ENCODE measurements around the gene STIM1. TPM values are rescaled to one million over a fixed set of nuclear protein-coding genes. Genes with fewer than 3 reads are reported as not detected.
"Not testable (repeated sequence)": the region's sequence is repeated elsewhere in the genome, so short reads cannot be mapped to it uniquely, and the experiment has no call there.

The STIM1 gene
- total RNA-seq, 1 donor from 2014 or later: 46.9 TPM

- Mint-ChIP-seq H3K4me3 (ENCODE audit: unreplicated experiment) (peak overlapping the region; percentile 99), H3K27ac (ENCODE audit: unreplicated experiment) (no peak overlapping the region), H3K4me1 (ENCODE audit: unreplicated experiment) (peaks cover 52% of the 10 kb centered on the region), H3K36me3 (ENCODE audit: unreplicated experiment) (no peaks in the 10 kb centered on the region), H3K27me3 (ENCODE audit: unreplicated experiment) (no peaks in the 10 kb centered on the region), H3K9me3 (ENCODE audit: unreplicated experiment) (no peaks in the 10 kb centered on the region)
- TF ChIP-seq, protein P1, sequence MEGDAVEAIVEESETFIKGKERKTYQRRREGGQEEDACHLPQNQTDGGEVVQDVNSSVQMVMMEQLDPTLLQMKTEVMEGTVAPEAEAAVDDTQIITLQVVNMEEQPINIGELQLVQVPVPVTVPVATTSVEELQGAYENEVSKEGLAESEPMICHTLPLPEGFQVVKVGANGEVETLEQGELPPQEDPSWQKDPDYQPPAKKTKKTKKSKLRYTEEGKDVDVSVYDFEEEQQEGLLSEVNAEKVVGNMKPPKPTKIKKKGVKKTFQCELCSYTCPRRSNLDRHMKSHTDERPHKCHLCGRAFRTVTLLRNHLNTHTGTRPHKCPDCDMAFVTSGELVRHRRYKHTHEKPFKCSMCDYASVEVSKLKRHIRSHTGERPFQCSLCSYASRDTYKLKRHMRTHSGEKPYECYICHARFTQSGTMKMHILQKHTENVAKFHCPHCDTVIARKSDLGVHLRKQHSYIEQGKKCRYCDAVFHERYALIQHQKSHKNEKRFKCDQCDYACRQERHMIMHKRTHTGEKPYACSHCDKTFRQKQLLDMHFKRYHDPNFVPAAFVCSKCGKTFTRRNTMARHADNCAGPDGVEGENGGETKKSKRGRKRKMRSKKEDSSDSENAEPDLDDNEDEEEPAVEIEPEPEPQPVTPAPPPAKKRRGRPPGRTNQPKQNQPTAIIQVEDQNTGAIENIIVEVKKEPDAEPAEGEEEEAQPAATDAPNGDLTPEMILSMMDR (IDR thresholded peaks at IDR 0.05): no peak
- DNase-seq (ENCODE audit: extremely low spot score, unreplicated experiment): no peak
Measured at GRCh38 chr11:3856856-3857553, 1.5 kb downstream of the STIM1 start.

- no peak overlapping the region for H3K27ac Mint-ChIP-seq (ENCODE audit: unreplicated experiment)
- DNase-seq (ENCODE audit: extremely low spot score, unreplicated experiment): no peak
- H3K36me3 Mint-ChIP-seq (ENCODE audit: unreplicated experiment): no peaks in the 10 kb centered on the region
- no peaks in the 10 kb centered on the region for H3K9me3 Mint-ChIP-seq (ENCODE audit: unreplicated experiment)
- H3K4me1 Mint-ChIP-seq (ENCODE audit: unreplicated experiment): peaks cover 52% of the 10 kb centered on the region
- TF ChIP-seq, protein P1 (IDR thresholded peaks at IDR 0.05): no peak
- H3K27me3 Mint-ChIP-seq (ENCODE audit: unreplicated experiment): no peaks in the 10 kb centered on the region
- peak overlapping the region; percentile 5 for H3K4me3 Mint-ChIP-seq (ENCODE audit: unreplicated experiment)
Measured at GRCh38 chr11:3857628-3858027, 2.2 kb downstream of the STIM1 start.

- no peaks in the 10 kb centered on the region for H3K27me3 Mint-ChIP-seq (ENCODE audit: unreplicated experiment)
- DNase-seq (ENCODE audit: extremely low spot score, unreplicated experiment): no peak
- H3K4me3 Mint-ChIP-seq (ENCODE audit: unreplicated experiment): no peak overlapping the region
- H3K9me3 Mint-ChIP-seq (ENCODE audit: unreplicated experiment): no peaks in the 10 kb centered on the region
- no peak overlapping the region for H3K27ac Mint-ChIP-seq (ENCODE audit: unreplicated experiment)
- no peaks in the 10 kb centered on the region for H3K36me3 Mint-ChIP-seq (ENCODE audit: unreplicated experiment)
- TF ChIP-seq, protein P1 (IDR thresholded peaks at IDR 0.05): no peak
- H3K4me1 Mint-ChIP-seq (ENCODE audit: unreplicated experiment): peaks cover 50% of the 10 kb centered on the region
Measured at GRCh38 chr11:3859373-3859881, 4.0 kb downstream of the STIM1 start.

GRCh38 chr11:3860375-3860774 is 4.9 kb downstream of the STIM1 start:
- TF ChIP-seq, protein P1 (IDR thresholded peaks at IDR 0.05): no peak
- Mint-ChIP-seq H3K36me3 (ENCODE audit: unreplicated experiment) (no peaks in the 10 kb centered on the region), H3K4me3 (ENCODE audit: unreplicated experiment) (no peak overlapping the region), H3K27ac (ENCODE audit: unreplicated experiment) (no peak overlapping the region), H3K9me3 (ENCODE audit: unreplicated experiment) (no peaks in the 10 kb centered on the region), H3K4me1 (ENCODE audit: unreplicated experiment) (peaks cover 53% of the 10 kb centered on the region), H3K27me3 (ENCODE audit: unreplicated experiment) (no peaks in the 10 kb centered on the region)
- DNase-seq (ENCODE audit: extremely low spot score, unreplicated experiment): no peak

DNA sequence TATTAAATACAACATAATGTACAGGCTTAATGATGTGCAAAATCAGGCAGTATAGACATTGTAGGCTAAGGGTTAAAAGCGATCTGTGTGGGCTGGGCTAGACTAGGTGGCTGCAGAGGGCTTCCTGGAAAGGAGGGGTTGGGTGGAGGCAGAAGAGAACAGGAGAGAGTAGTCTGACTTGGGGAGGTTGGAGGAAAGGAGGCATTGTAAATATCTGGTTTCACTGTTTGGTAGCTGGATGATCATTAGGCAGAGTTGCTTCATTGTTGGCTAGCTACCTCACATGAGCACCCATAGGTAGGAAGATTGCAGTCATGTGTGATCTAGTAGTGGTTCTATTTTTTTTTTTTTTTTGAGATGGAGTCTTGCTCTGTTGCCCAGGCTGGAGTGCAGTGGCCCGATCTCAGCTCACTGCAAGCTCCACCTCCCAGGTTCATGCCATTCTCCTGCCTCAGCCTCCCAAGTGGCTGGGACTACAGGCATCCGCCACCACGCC is 5.5 kb downstream of the STIM1 start:
- H3K4me3 Mint-ChIP-seq (ENCODE audit: unreplicated experiment): not testable (repeated sequence)

More for the DNA sequence above, 5.5 kb downstream of the STIM1 start:
- not testable (repeated sequence) for H3K27ac Mint-ChIP-seq (ENCODE audit: unreplicated experiment); H3K9me3 Mint-ChIP-seq (ENCODE audit: unreplicated experiment); DNase-seq (ENCODE audit: extremely low spot score, unreplicated experiment); H3K27me3 Mint-ChIP-seq (ENCODE audit: unreplicated experiment); H3K36me3 Mint-ChIP-seq (ENCODE audit: unreplicated experiment)
- H3K4me1 Mint-ChIP-seq (ENCODE audit: unreplicated experiment): peaks cover 59% of the 10 kb centered on the region
